Measurements from ENCODE around the gene DAB2IP. TPM values are rescaled to one million over a fixed set of nuclear protein-coding genes. Genes with fewer than 3 reads are reported as not detected.

The DAB2IP gene
- total and polyA plus RNA-seq, 2 donors from 2014 or later, result 33.8 to 105 TPM

- Histone ChIP-seq H3K27me3 (ENCODE audit: control insufficient read depth, insufficient read depth, low read length) (no peaks in the 10 kb centered on the region), H3K36me3 (ENCODE audit: control insufficient read depth in 2 of 3, insufficient read depth in 3 of 3, low read length in 3 of 3) (no peaks in the 10 kb centered on the region), H3K9ac (ENCODE audit: low read length in 3 of 3) (no peak overlapping the region), H3K4me3 (ENCODE audit: low read length in 3 of 3) (no peak overlapping the region), H3K4me1 (ENCODE audit: control insufficient read depth in 2 of 3, insufficient read depth in 2 of 3, low read depth in 1 of 3, low read length in 3 of 3) (peaks cover 4 to 79% (median 51%) of the 10 kb centered on the region in 3 donors), H3K27ac (ENCODE audit: low read depth in 2 of 2, low read length in 2 of 2) (peak overlapping the region in 1 of 2 donors; percentile 64), H3K9me3 (ENCODE audit: control insufficient read depth in 2 of 3, insufficient read depth in 1 of 3, low read length in 3 of 3) (no peaks in the 10 kb centered on the region)
- no peak for DNase-seq
- intact Hi-C loops (cut with DNase I), result no loop called here
- FAIRE-seq, result no peak
- no peak for TF ChIP-seq CTCF (IDR thresholded peaks at IDR 0.05; ENCODE audit: borderline replicate concordance, extremely low read depth, insufficient read depth)
Measured at GRCh38 chr9:121746411-121746810, 95.0 kb downstream of the DAB2IP start.

- no peak for TF ChIP-seq CTCF (IDR thresholded peaks at IDR 0.05; ENCODE audit: borderline replicate concordance, extremely low read depth, insufficient read depth)
- FAIRE-seq (no peak), DNase-seq (no peak)
- Histone ChIP-seq H3K9ac (ENCODE audit: low read length in 3 of 3) (no peak overlapping the region), H3K36me3 (ENCODE audit: control insufficient read depth in 2 of 3, insufficient read depth in 3 of 3, low read length in 3 of 3) (no peaks in the 10 kb centered on the region), H3K4me1 (ENCODE audit: control insufficient read depth in 2 of 3, insufficient read depth in 2 of 3, low read depth in 1 of 3, low read length in 3 of 3) (peaks cover 4 to 80% (median 53%) of the 10 kb centered on the region in 3 donors), H3K4me3 (ENCODE audit: low read length in 3 of 3) (no peak overlapping the region), H3K27ac (ENCODE audit: low read depth in 2 of 2, low read length in 2 of 2) (peak overlapping the region in 1 of 2 donors; percentile 42), H3K27me3 (ENCODE audit: control insufficient read depth, insufficient read depth, low read length) (no peaks in the 10 kb centered on the region), H3K9me3 (ENCODE audit: control insufficient read depth in 2 of 3, insufficient read depth in 1 of 3, low read length in 3 of 3) (no peaks in the 10 kb centered on the region)
- intact Hi-C loops (cut with DNase I), result no loop called here
Measured at GRCh38 chr9:121746866-121747265, 95.4 kb downstream of the DAB2IP start.

- Histone ChIP-seq H3K9ac (ENCODE audit: low read length in 3 of 3) (no peak overlapping the region), H3K4me3 (ENCODE audit: low read length in 3 of 3) (no peak overlapping the region), H3K36me3 (ENCODE audit: control insufficient read depth in 2 of 3, insufficient read depth in 3 of 3, low read length in 3 of 3) (no peaks in the 10 kb centered on the region), H3K9me3 (ENCODE audit: control insufficient read depth in 2 of 3, insufficient read depth in 1 of 3, low read length in 3 of 3) (no peaks in the 10 kb centered on the region), H3K27me3 (ENCODE audit: control insufficient read depth, insufficient read depth, low read length) (no peaks in the 10 kb centered on the region), H3K27ac (ENCODE audit: low read depth in 2 of 2, low read length in 2 of 2) (peak overlapping the region in 1 of 2 donors; percentile 64), H3K4me1 (ENCODE audit: control insufficient read depth in 2 of 3, insufficient read depth in 2 of 3, low read depth in 1 of 3, low read length in 3 of 3) (peaks cover 4 to 81% (median 56%) of the 10 kb centered on the region in 3 donors)
- FAIRE-seq (no peak), DNase-seq (no peak)
- intact Hi-C loops (cut with DNase I), result no loop called here
- TF ChIP-seq CTCF (IDR thresholded peaks at IDR 0.05; ENCODE audit: borderline replicate concordance, extremely low read depth, insufficient read depth), result no peak
Measured at GRCh38 chr9:121748074-121748473, 96.6 kb downstream of the DAB2IP start.

All from kidney (tissue), 14 donors.